CD4-positive, alpha-beta T cell treated with Interleukin-15 for 4 hours (primary cell): ENCODE data around the gene C19orf38.
"Not testable (repeated sequence)": the region's sequence is repeated elsewhere in the genome, so short reads cannot be mapped to it uniquely, and the experiment has no call there.

Source experiments
- DNase-seq: peaks from one replicate; pipeline ENCODE4 v3.0.0-alpha.2; 2020; ENCODE audit warnings: low spot score

Gene C19orf38

GRCh38 chr19:10852098-10852800 is 4.0 kb downstream of the C19orf38 start:
- no peak for DNase-seq

GRCh38 chr19:10852941-10853340 is 4.7 kb downstream of the C19orf38 start:
- DNase-seq: no peak

GRCh38 chr19:10854350-10855089 is 6.3 kb downstream of the C19orf38 start:
- no peak for DNase-seq

GRCh38 chr19:10855879-10856522 is 7.8 kb downstream of the C19orf38 start:
- DNase-seq: no peak

- not testable (repeated sequence) for DNase-seq
These were observed 8.7 kb downstream of the C19orf38 start for GRCh38 chr19:10856899-10857298.

- DNase-seq: no peak
These were observed 10.1 kb downstream of the C19orf38 start for GRCh38 chr19:10858204-10858828.

- no peak for DNase-seq
These were observed 13.0 kb downstream of the C19orf38 start for GRCh38 chr19:10861103-10861651.

GRCh38 chr19:10862561-10863106 is 14.4 kb downstream of the C19orf38 start:
- no peak for DNase-seq

GRCh38 chr19:10863107-10863717 is 15.0 kb downstream of the C19orf38 start:
- no peak for DNase-seq

- peak; percentile 81 for DNase-seq
These were observed 16.3 kb downstream of the C19orf38 start for GRCh38 chr19:10864538-10864899.

GRCh38 chr19:10866495-10866894 is 18.3 kb downstream of the C19orf38 start:
- DNase-seq: no peak

- DNase-seq: no peak
These were observed 20.8 kb downstream of the C19orf38 start for GRCh38 chr19:10868872-10869547.

GRCh38 chr19:10869872-10870311 is 21.7 kb downstream of the C19orf38 start:
- not testable (repeated sequence) for DNase-seq

GRCh38 chr19:10870501-10870954 is 22.3 kb downstream of the C19orf38 start:
- no peak for DNase-seq

- DNase-seq: peak; percentile 99
These were observed 22.9 kb downstream of the C19orf38 start, which contains the start of gene CARM1 for GRCh38 chr19:10870955-10871603. Gene CARM1, plus strand, starts transcription at chr19:10871553. Its CDS starts 150 bp downstream, at chr19:10871703.

GRCh38 chr19:10871711-10872545 is 23.7 kb downstream of the C19orf38 start:
- peak; percentile 22 for DNase-seq

GRCh38 chr19:10872546-10873107 is 24.4 kb downstream of the C19orf38 start:
- no peak for DNase-seq

- DNase-seq: no peak
These were observed 25.8 kb downstream of the C19orf38 start for GRCh38 chr19:10874024-10874423.
